Measurements from ENCODE around the gene CACNA2D4.

CACNA2D4 gene

DNA sequence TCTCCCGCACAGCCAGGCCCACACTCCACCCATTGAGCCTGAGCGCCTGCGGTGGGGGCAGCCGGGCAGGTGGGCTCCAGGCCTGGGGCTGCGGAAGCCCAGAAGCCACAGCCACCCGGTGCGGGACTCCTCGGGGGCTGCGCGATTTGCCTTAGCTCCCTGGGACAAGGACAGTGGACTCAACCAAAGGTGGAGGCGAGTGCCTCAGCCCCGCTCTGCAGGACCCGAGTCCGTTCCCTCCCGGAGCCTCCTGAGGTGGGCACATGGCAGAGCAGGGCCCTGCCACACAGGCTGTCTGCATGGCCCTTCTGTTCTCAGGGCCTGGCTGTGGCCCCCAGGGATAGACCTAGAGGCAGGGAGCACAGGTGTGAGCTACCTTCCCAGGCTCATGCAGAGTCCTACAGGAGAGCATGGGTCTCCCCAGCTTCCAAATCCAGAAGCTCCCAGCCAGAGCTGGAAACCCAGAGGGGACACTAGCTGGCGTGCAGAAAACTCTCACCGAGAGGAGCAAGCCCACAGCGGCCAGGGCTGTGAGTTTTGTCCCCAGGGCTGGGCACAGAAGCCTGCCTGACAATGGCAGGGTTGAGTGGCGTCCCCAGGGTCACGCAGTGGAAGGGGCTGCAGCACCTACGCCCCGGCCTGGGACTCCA is 120.3 kb downstream of the CACNA2D4 start:
- no peak for DNase-seq

DNA sequence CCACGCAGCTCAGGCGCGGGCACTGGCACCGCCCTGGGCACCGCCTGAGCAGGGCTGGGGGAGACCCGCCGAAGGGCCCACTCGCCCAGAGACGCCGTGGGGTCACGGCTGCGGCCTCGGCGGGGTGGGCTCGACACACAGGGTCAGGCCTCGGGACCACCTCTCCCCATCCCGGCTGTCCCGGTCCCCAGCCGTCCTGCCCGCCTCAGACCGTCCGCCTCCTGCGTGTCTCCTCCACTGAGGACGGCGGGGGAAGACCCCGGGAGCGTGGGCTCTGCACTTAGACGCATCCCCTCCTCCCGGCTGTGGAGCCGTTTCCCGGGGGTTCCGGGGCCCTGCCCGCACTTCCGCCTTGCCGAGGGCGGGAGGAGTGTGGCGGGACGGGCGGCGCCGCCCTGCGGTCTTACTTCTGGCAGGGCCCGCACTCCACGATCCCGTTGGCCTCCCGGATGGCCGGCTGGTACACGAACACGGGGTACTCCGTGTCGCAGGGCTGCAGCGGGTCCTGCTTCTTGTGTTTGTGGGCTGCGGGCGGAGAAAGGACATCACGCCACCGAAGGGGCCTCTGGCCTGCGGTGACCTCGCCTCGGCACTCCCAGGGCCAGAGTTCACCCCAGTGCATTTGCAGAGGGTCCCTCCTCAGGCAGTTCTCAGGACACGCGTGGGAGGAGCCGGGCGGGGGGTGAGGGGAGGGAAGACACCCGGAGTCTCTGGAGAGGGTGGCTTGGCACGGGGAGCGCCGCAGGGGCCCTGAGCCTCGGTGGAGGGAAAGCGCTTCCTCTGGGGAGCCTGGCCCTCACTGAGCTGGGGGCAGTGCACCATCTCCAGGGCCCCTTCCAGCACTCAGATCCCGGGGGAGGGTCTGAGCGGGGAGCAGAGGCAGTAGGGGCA is 121.2 kb downstream of the CACNA2D4 start:
- peak; percentile 64 for DNase-seq

DNA sequence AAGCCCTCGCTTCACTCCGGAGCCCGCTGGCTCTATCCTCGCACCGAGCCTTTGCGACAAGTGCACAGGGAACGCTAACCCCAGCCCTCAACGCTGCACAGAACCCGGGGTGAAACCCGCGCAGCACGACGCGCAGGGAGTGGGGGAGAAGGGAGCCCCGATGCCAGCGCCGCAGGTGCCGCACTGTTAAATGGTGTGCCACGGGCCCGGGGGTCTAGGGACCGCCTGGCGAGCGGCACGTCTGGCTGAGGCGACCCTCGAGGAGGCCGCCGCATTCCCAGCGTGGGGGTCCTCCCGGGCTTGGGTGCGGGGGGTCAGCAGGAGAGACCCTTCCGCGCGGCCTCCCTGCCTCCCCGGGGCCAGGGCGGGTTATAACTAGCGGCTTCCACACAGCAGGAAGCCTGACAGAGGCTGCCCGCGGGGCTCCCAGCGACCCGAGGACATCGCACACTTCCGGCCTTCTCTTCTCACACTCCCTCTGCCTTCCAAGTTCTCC is 121.9 kb downstream of the CACNA2D4 start:
- peak; percentile 52 for DNase-seq

DNA sequence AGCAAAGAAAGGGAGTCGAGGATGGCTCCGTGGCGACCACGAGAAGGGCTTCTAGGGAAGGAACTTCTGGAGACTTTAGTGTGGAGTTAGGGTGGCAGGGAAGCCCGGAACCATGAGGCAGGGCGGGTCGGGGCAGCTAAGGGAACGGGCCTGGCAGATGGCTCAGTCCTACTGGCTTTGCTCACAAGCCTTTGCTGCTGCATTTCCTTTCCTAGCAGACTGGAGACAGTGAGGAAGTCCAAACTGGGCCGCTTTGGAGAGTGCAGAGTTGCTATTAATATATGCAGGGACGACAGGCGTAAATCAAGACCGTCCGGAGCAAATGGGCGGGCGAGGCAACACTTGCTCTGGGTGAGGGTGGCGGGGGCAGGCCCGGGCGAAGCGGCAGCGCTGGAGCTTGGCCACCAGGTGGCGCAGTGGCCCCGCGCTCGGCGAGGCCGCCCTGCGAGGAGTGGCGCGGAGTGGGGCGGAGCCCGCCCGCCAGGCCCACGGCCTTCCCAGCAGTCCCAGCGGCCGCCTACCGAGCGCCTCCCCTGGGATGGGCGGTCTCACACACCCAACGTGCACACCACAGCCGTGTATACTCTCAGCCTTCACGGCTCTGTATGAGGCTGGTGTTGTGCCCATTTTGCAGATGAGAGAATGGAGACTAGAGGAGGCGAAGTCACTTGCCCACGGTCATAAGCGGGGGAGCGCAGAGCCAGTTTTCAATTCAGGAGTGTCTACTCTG is 122.5 kb downstream of the CACNA2D4 start:
- DNase-seq, result peak; percentile 95

DNA sequence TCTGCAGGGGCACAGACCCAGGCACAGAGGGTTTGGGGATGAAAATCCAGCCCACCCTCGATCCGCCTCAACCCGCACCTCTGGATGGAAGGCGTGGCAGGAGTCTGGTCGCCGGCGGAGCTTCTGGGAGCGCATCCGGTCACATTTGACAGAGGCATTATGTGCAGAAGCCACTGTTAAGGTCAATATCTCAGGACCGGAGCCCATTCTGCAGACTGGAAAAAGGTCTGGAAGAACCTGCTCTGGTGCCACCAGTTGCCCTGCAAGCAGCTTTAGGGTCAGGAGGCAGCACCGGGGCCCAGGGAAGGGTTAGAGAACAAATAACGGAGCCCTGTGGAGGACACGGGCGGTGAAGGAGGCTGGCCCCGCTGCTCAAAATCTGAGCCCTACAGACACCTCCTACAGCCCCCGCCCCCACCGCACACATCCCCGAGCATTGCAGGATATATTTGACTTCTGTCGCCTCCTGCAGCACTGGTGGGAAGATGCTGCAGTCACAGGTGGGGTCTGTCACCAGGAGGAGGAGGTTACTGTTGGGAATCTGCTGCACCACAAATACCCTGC is 123.1 kb downstream of the CACNA2D4 start:
- no peak for DNase-seq

DNA sequence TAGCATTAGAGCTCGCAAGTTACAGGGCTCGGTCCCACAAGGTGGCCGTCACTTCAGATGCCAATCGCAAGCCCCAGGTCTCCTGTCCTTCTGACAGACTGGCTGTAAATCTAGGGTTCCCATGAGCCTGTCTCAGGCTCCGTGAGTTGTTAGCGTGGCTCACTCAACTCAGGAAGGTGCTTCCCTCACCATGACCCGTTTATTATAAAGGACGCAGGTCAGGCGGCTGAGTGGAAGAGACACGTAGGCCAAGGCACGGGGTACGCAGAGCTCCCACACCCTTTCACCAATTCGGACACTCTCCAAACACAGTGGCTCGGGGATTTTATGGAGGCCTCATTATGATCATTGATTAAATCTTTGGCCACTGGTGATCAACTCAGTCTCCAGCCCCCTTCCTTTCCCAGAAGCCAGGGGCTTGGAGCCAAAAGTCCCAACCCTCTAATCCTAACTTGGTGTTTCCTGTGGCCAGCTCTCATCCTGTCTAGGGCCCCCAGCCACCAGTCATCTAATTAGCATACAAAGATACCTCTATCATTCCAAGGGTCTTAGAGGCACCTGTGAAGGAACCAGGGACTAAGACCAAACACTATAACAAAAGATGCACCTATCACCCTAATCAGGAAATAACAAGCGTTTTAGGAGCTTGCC is 123.9 kb downstream of the CACNA2D4 start:
- DNase-seq, result no peak

DNA sequence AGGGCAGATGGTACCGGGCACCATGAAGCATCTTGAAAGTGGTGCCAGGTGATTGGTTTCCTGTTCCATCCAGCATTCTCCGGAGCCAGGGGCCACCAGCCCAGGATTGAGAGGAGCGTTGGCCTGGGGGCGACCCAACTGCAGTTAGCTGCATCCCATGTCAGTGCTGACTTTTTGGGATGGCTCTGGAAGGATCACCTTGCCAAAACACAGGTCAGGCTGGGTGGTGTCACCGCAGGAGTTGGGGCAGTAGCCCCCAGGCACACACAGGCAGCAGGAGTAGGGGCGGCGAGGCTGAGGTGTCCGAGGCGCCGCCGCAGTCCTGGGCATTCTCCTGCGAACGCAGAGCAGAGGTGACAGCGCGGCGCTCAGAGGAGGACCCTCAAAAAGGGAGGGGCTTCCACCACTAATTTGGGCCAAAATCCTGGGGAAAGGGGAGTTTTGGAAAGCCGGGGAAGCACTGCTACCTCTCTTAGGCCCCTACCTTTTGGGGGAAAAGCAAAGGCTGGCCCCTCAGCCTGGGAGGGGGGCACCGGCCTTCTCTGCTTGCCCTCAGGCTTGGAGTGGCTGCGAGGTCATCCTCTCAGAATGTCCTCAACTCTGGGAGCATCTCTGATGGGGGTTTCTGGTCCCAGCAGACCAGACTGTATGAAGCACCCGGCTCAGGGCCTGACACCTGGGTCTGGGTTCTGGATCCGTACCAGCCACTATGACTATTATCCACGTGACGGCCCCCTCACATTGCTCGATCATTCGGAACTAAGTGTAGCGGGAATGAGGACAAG is 124.8 kb downstream of the CACNA2D4 start:
- DNase-seq, result no peak

DNA sequence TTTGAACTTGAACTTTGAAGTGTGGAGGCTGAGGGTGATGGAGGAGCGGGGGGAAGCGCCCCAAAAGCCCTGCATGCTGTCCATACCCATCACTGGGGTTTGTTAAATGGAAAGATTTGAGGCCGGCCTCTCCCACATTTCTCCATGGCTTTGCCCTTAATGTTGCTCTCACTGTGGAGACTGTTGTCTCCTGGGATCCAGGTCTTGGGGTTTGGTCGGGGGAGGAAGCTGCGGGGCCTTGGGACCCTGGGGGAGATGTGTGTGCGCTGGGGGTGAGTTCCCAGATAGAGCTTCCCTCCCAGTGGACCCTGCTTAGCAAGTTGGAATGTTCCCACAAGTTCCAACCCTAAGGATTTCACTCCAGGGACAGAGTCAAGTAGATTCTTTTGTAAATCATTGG is 126.0 kb downstream of the CACNA2D4 start:
- DNase-seq, result no peak

DNA sequence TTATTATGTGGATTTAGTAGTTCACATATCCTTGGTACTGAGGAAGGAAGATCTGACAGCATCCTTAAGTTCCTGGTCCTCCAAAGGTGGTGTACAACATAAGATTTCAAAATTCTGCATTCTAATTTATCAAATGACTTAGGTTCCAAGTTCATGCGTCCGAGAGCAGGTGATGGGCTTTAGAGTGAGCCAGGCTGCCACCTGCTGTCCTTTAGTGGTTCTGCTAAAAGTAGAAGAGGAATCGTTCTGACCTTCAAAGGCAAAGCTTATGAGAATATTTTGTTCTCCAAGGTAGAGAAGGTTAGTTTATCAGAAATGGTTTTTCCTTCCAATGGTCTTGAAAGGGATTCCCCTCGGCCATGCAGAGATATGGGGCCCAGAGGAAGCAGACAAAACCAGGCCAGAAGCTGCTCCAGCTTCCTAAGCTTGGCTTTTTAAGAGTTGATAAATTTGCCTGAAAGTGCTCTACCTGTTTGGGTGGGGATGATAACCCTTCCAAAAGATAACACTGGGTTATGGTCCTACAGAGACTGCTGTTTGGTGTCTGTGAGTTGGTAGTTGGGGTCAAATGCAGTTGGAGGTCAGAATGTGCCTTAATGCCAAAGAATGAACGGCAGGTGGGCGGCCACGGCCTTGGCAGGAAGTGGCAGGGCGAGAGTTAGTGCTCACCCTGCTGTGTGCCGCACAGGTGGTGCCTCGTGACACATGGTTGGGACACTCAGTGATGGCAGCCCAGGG is 127.2 kb downstream of the CACNA2D4 start:
- DNase-seq, result peak; percentile 62

DNA sequence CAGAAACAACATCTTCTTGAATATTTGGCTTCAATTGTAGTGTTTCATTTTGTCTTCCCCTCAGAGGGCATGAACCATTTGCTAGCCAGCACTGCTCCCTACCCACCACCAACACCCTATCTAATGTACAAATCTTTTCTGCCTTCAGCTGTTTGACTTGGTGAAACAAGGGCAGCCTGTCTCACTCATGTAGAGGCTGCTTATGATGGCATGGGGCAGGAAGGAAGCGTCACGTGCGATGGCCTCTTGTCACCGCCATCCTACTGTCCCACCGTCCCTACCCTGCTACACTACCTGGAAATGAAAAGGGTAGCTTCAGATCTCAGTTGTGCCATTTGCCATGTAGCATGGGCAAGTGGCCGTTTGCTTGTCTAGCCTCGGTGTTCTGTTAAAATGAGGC is 128.0 kb downstream of the CACNA2D4 start:
- DNase-seq, result no peak

DNA sequence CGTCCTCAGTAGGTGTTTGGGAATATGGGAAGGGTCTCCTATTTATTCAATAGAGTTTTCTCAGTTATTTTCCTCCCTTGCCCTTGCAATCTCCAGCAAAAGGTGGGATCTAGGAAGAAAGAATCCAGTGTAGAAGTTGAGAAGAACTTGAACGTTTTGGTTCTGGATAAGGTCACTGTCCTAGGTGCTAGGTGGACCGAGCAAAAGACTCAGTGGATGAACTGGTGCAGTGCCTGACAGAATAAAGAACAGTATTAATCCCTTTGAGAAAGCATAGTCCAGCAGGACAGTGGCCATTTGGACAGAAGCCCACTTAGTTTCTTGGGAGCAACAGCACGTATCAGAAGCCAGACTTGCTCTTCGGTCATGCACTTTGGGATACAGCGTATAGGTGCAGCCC is 130.7 kb downstream of the CACNA2D4 start:
- DNase-seq, result no peak

DNA sequence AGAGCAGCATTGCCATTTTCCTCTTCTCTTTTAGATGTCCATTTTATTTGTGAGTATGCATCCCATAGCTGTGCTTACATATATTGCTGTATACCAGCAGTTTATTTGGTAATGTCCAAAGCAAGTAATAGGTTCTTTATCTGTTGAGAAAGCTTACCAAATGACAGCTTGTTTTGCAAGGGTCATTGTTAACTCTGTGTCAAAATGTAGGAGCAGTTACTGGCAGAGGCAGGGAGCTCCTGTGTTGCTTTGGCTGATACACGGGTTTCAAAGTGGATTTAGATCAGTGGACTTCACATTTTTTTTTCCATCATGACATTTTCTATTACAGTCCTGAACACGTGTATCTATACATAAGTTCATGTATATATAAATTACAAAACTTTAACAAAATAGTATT is 136.2 kb downstream of the CACNA2D4 start:
- DNase-seq, result no peak

DNA sequence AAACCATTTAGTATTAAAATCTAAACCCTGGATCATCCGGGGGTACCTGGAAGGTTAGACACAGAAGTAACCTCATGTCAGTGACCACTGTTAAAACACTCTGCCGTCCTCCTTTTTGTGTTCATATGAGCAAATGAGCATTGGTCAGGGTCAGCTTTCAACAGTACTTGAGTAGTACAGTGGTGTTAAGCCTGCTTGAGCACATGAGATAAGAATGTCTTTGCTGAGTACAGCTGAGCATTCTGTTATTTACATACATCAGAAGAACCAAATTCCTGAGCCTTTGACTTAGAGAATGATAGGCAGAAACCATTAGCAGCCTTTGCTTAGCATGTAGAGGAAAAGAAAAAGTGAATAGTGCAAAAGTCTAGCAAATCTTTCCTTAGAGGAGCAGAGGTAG is 136.7 kb downstream of the CACNA2D4 start:
- DNase-seq, result no peak

DNA sequence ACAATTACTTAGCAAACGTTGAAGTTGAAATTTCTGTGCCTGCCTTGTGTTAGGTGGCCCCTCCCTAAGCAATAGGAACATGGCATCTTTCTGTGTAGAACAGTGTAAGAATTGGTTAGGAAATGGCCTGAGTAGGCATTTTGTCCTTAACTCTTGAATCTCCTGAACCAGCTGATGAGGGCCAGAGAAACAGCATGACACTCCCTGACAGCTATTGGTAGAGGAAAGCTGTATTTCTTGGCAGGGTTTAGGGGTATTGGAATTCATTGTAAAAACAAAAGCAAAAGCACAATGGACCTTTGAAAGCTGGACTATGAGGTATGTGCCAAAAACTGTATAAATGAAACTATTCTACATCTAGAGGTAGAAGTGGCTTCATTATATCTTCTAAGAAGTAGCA is 138.7 kb downstream of the CACNA2D4 start:
- DNase-seq, result no peak

DNA sequence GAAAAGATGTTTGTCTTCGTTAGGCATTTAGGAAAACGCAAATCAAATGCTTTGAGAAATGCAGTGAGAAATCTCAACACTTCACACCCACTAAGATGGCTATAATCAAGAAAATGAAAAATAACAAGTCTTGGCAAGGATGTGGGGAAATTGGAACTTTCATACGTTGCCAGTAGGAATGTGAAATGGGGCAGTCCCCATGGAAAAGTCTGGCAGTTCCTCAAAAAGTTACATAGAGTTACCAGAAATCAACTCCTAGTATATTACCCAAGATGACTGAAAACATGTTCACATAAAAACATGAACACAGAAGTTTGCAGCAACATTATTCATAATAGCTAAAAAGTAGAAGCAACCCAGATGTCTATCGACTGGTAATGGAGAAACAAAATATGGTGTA is 139.5 kb downstream of the CACNA2D4 start:
- DNase-seq, result no peak

DNA sequence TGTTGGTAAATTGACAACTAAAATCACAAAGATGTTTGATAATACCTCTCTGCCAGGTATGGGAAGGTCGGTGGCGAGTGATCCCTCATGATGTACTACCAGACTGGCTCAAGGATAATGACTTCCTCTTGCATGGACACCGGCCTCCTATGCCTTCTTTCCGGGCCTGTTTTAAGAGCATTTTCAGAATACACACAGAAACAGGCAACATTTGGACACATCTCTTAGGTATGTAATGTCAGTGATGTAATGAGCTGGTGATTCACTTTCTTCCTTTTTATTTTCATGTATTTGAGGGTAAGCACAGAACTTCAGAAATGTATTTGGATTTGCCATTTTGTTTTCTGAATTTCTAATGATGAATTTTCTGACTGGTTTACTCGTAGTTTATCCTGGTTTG is 140.7 kb downstream of the CACNA2D4 start:
- DNase-seq, result no peak

DNA sequence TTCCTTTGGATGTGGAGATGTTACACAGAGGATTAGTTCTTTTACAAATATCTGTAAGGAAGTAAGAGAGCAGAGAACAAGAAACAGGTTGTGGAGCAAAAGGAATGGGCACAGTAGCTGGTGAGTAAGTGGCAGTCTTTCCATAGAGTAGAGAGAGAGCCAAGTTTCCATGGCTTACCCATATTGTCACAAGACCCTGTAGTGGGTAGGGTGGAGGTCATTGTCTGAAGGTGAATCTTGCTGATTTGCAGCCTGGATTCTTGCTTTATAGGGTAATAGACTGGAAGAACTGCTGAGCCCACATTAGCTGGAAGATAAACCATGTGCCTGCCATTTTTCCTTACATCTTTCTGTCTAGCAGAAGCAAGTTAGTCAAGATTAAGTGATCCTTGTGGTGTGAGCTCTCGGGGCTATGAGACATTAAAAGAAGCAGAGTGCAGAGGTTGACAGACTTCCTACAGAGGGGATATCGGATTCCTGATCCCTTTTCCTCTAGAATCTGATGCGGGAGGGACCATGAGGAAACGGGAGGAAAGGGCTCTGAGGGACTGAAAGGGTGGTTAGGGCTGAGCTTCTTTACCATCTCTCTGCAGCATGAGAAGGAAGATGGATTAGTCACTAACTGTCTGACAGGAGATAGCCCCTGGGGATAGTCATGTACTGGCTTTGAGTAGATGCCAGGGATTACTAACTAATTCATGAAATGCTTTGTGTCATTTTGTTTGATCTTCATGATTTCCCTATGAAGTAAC is 142.1 kb downstream of the CACNA2D4 start:
- no peak for DNase-seq

DNA sequence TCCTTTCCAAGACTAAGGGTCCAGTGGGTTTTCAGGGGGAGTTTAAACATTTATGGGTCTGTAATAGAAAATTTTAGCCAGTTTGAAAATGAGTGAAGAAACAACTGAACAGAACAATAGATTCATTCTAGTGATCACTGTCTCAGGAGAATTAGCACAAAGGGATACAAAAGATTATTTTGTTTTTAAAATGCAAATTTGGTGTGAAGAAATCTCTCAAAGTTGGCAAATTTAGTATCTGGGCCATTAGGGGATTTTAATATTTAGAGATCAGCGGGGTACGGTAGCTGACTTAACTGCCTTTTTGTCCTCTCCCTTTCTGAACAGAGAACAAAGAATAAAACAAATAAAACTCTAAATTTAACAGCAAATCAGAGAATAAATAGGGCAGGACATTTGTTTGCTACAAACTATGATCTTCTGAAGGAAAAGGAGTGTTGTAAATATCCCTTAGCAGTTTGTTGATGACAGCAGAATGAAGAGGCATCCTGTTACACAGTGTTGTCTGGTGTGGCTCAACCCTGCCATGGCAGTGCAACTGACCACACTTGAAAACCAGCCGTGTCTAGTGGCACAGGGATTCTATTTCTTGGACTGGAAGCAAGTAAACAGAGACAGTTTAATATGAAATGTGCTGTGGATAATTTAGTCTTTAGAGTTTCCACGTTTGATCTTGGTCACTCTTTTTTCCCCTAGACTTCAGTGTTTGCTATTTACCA is 144.4 kb downstream of the CACNA2D4 start:
- DNase-seq, result no peak

DNA sequence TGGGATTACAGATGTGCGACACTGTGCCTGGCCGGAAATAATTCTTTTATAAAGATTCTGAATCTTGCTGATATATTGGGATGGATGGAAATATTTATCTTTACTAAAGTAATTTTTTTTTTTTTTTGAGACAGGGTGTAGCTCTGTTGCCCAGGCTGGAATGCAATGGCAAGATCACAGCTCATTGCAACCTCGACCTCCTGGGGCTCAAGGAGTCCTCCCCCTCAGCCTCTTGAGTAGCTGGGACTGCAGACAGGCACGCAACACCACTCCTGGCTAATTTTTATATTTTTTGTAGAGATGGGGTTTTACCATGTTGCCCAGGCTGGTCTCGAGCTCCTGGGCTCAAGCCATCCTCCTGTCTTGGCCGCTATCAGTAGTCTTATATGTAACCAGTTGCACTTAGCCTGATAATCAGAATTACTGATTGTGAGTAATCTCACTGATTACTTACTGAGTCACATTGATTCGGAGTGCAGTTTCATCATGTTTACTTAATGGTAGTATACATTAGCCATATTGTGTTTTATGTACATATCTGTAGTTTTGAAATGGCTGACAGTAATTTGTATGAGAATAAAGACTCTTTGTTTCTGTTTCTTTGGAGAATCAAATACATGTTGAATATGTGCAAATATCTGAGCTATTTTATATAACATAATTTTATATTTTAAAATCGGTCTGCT is 148.5 kb downstream of the CACNA2D4 start:
- DNase-seq, result no peak
